Liver (tissue), 9 donors: ENCODE results near the gene CCDC126. TPM values are rescaled to one million over a fixed set of nuclear protein-coding genes. Genes with fewer than 3 reads are reported as not detected.

Source experiments
- DNase-seq: peaks from one replicate; pipeline ENCODE4 v3.0.0-alpha.2; 2017; ENCODE audit warnings: low spot score
- H3K27ac ChIP-seq, 2 donors: one replicate each; pipeline ENCODE4 v1.7.0; 2013; ENCODE audit warnings: inconsistent platforms in 2 of 2, low read length in 2 of 2, control low read depth in 1 of 2, low read depth in 1 of 2, mild to moderate bottlenecking in 1 of 2
- H3K27me3 ChIP-seq, 4 donors: one replicate each; pipeline versions ENCODE4 v1.6.1 to v1.7.0; 2013; ENCODE audit warnings: low read length in 3 of 4, inconsistent platforms in 1 of 4, mild to moderate bottlenecking in 1 of 4, moderate library complexity in 1 of 4; ENCODE audit not compliant: control insufficient read depth in 4 of 4, insufficient read depth in 4 of 4
- H3K36me3 ChIP-seq, 4 donors: one replicate each; pipeline versions ENCODE4 v1.6.1 to v1.7.0; 2013; ENCODE audit warnings: low read length in 3 of 4, mild to moderate bottlenecking in 3 of 4, low read depth in 1 of 4, moderate library complexity in 1 of 4; ENCODE audit not compliant: control insufficient read depth in 4 of 4, insufficient read depth in 3 of 4
- H3K4me1 ChIP-seq, 4 donors: one replicate each; pipeline versions ENCODE4 v1.6.1 to v1.7.0; 2013; ENCODE audit warnings: low read length in 3 of 4, mild to moderate bottlenecking in 3 of 4, moderate library complexity in 1 of 4; ENCODE audit not compliant: control insufficient read depth in 4 of 4, insufficient read depth in 4 of 4
- H3K4me3 ChIP-seq, 3 donors: one replicate each; pipeline versions ENCODE4 v1.6.1 to v1.7.0; 2013; ENCODE audit warnings: low read length in 3 of 3, control low read depth in 1 of 3, low read depth in 1 of 3, mild to moderate bottlenecking in 1 of 3
- H3K9ac ChIP-seq, 2 donors: one replicate each; pipeline ENCODE4 v1.7.0; 2013; ENCODE audit warnings: low read length in 2 of 2, mild to moderate bottlenecking in 2 of 2, moderate library complexity in 2 of 2, control low read depth in 1 of 2, low read depth in 1 of 2
- H3K9me3 ChIP-seq, 4 donors: one replicate each; pipeline versions ENCODE4 v1.6.1 to v1.7.0; 2013; ENCODE audit warnings: low read length in 3 of 4; ENCODE audit not compliant: control insufficient read depth in 4 of 4
- CTCF ChIP-seq: fragments of 150-350 bp; IDR thresholded peaks from 2 replicates; pipeline ENCODE4 v1.5.1; 2017; ENCODE audit warnings: improper control_type of control experiment, low read depth, low read length; ENCODE audit not compliant: missing input control
- EGR1 ChIP-seq, 2 donors: IDR thresholded peaks; 2 replicates each; pipeline ENCODE4 v1.6.1; 2016 to 2018; ENCODE audit warnings: antibody characterized with exemption in 2 of 2, low read depth in 2 of 2
- FOXA1 ChIP-seq: IDR thresholded peaks from 2 replicates; pipeline ENCODE4 v1.6.1; 2016; ENCODE audit warnings: antibody characterized with exemption
- FOXA2 ChIP-seq: IDR thresholded peaks from 2 replicates; pipeline ENCODE4 v1.6.1; 2016; ENCODE audit warnings: antibody characterized with exemption
- GABPA ChIP-seq, 2 donors: IDR thresholded peaks in 1 of 2; conservative IDR thresholded peaks in 1 of 2; 2 replicates each; pipeline ENCODE4 v1.6.1; 2016; ENCODE audit warnings: antibody characterized with exemption in 2 of 2, mild to moderate bottlenecking in 1 of 2, moderate library complexity in 1 of 2
- HNF4A ChIP-seq, 2 donors: conservative IDR thresholded peaks; 2 replicates each; pipeline ENCODE4 v1.6.1; 2016; ENCODE audit warnings: antibody characterized with exemption in 2 of 2, mild to moderate bottlenecking in 2 of 2
- HNF4G ChIP-seq: IDR thresholded peaks from 2 replicates; pipeline ENCODE4 v1.6.1; 2016; ENCODE audit warnings: antibody characterized with exemption
- JUND ChIP-seq, 2 donors: IDR thresholded peaks; 2 replicates each; pipeline ENCODE4 v1.6.1; 2016; ENCODE audit warnings: antibody characterized with exemption in 2 of 2
- NR2F2 ChIP-seq: IDR thresholded peaks from 2 replicates; pipeline ENCODE4 v1.6.1; 2016; ENCODE audit warnings: antibody characterized with exemption
- RAD21 ChIP-seq, 2 donors: IDR thresholded peaks; 2 replicates each; pipeline ENCODE4 v1.6.1; 2016; ENCODE audit warnings: antibody characterized with exemption in 2 of 2, mild to moderate bottlenecking in 2 of 2
- RXRA ChIP-seq, 2 donors: IDR thresholded peaks; 2 replicates each; pipeline ENCODE4 v1.6.1; 2017 to 2018; ENCODE audit warnings: antibody characterized with exemption in 2 of 2, mild to moderate bottlenecking in 1 of 2
- SP1 ChIP-seq: IDR thresholded peaks from 2 replicates; pipeline ENCODE4 v1.6.1; 2018; ENCODE audit warnings: antibody characterized with exemption, mild to moderate bottlenecking
- TAF1 ChIP-seq: conservative IDR thresholded peaks from 2 replicates; pipeline ENCODE4 v1.6.1; 2016; ENCODE audit warnings: antibody characterized with exemption, mild to moderate bottlenecking
- YY1 ChIP-seq: IDR thresholded peaks from 2 replicates; pipeline ENCODE4 v1.6.1; 2016; ENCODE audit warnings: antibody characterized with exemption, mild to moderate bottlenecking
- ZBTB33 ChIP-seq: IDR thresholded peaks from 2 replicates; pipeline ENCODE4 v1.6.1; 2016; ENCODE audit warnings: antibody characterized with exemption
- WGBS: extraction: QIAGEN DNeasy Blood & Tissue Kit; methylation state at CpG from one replicate; pipeline ENCODE4 v1.1.7; 2013; 5-methylcytosine and 5-hydroxymethylcytosine counted together
- polyA plus RNA-seq, 2 donors: library from polyadenylated mRNA; stranded (reverse) in 1 of 2; unstranded in 1 of 2; fragments of 200-250 nt in 1 of 2; fragments of >200 nt in 1 of 2; fragmentation: Nextera tagmentation in 1 of 2; extraction: Ambion mirVana in 1 of 2; gene quantifications; one replicate each; pipeline versions ENCODE4 v1.2.1 to v1.2.3, GENCODE V29; 2013 to 2015
- total RNA-seq, 2 donors: library from RNA; depleted of rRNA; stranded (reverse); fragments of >200 nt; gene quantifications; one replicate each; pipeline ENCODE4 v1.2.3, GENCODE V29; 2014
- TF ChIP-seq, protein P1 (sequence below): IDR thresholded peaks from 2 replicates; pipeline ENCODE4 v1.6.1; 2016; ENCODE audit warnings: antibody characterized with exemption
- TF ChIP-seq, protein P2 (sequence below): IDR thresholded peaks from 2 replicates; pipeline ENCODE4 v1.6.1; 2016; ENCODE audit warnings: antibody characterized with exemption
- TF ChIP-seq, protein P3 (sequence below): IDR thresholded peaks from 2 replicates; pipeline ENCODE4 v1.6.1; 2016; ENCODE audit warnings: antibody characterized with exemption, mild to moderate bottlenecking
- donor health status: healthy.
- donor health status: healthy.
- donor health status: healthy.
- donor health status: healthy.
- donor health status: healthy.

CCDC126 gene
- total and polyA plus RNA-seq, 4 donors: 4.8 to 11.3 (median 7.8) TPM

DNA sequence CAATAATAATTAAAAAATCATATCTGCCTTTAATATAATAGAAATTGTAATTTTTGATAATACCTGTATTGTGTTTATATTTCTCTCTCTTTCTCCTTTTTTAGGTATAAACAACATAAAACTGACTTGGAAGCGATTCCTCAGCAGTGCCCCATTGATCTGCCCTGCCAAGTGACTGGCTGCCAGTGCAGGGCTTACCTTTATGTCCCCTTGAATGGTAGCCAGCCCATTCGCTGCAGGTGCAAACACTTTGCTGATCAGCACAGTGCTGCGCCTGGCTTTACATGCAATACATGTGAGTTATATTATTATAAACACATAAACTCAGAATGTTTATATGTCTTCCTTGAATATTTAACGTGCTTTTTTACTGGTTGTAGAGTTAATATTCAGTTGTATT, 92.0 kb downstream of the CCDC126 start:
- WGBS: 66% methylated on average over 4 of the region's 4 CpGs
- H3K9me3 ChIP-seq: no peaks in the 10 kb centered on the region
- H3K36me3 ChIP-seq: peaks cover 0 to 23% (median 9%) of the 10 kb centered on the region in 4 donors
- no peak for DNase-seq
- no peak overlapping the region for H3K27ac ChIP-seq
- H3K27me3 ChIP-seq: no peaks in the 10 kb centered on the region
- H3K9ac ChIP-seq: no peak overlapping the region
- peaks cover 1 to 8% (median 3%) of the 10 kb centered on the region in 4 donors for H3K4me1 ChIP-seq
- H3K4me3 ChIP-seq: no peak overlapping the region
- TF ChIP-seq CTCF (no peak), RAD21 (IDR thresholded peaks at IDR 0.05) (no peak), RXRA (IDR thresholded peaks at IDR 0.05) (no peak), FOXA2 (no peak), YY1 (no peak), FOXA1 (no peak), ZBTB33 (no peak), GABPA (IDR thresholded peaks at IDR 0.05 in 1 of 2, conservative IDR thresholded peaks at IDR 0.05 in 1 of 2) (no peak)
- TF ChIP-seq, protein P1, sequence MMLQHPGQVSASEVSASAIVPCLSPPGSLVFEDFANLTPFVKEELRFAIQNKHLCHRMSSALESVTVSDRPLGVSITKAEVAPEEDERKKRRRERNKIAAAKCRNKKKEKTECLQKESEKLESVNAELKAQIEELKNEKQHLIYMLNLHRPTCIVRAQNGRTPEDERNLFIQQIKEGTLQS: no peak
- TF ChIP-seq, protein P2, sequence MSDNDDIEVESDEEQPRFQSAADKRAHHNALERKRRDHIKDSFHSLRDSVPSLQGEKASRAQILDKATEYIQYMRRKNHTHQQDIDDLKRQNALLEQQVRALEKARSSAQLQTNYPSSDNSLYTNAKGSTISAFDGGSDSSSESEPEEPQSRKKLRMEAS: no peak

DNA sequence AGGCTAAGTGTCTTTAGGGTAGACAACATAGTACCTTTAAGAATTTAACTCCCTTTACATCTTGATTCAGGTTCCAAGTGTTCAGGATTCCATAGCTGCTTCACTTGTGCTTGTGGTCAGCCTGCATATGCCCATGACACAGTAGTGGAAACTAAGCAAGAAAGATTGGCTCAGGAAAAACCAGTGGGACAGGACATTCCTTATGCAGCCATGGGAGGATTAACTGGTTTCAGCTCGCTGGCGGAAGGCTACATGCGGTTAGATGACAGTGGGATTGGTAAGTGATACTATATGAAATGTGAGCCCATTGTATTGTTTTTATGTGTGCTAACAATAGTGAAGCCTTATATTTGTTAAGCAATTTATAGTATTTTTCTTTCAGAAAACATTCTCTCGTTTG, 94.1 kb downstream of the CCDC126 start:
- Histone ChIP-seq H3K4me3 (no peak overlapping the region), H3K27ac (no peak overlapping the region), H3K9ac (no peak overlapping the region), H3K36me3 (peaks cover 0 to 26% (median 9%) of the 10 kb centered on the region in 4 donors), H3K9me3 (no peaks in the 10 kb centered on the region), H3K4me1 (peaks cover 0 to 8% (median 0%) of the 10 kb centered on the region in 4 donors), H3K27me3 (no peaks in the 10 kb centered on the region)
- DNase-seq: no peak
- WGBS: 95% methylated on average over 4 of the region's 4 CpGs
- TF ChIP-seq NR2F2: no peak
- TF ChIP-seq, protein P1: no peak
- TF ChIP-seq, protein P2: no peak
- no peak for TF ChIP-seq HNF4A (conservative IDR thresholded peaks at IDR 0.05)
- TF ChIP-seq FOXA1: no peak
- no peak for TF ChIP-seq RAD21 (IDR thresholded peaks at IDR 0.05)
- no peak for TF ChIP-seq CTCF
- TF ChIP-seq HNF4G: no peak
- TF ChIP-seq FOXA2: no peak
- no peak for TF ChIP-seq SP1
- TF ChIP-seq ZBTB33: no peak
- TF ChIP-seq, protein P3, sequence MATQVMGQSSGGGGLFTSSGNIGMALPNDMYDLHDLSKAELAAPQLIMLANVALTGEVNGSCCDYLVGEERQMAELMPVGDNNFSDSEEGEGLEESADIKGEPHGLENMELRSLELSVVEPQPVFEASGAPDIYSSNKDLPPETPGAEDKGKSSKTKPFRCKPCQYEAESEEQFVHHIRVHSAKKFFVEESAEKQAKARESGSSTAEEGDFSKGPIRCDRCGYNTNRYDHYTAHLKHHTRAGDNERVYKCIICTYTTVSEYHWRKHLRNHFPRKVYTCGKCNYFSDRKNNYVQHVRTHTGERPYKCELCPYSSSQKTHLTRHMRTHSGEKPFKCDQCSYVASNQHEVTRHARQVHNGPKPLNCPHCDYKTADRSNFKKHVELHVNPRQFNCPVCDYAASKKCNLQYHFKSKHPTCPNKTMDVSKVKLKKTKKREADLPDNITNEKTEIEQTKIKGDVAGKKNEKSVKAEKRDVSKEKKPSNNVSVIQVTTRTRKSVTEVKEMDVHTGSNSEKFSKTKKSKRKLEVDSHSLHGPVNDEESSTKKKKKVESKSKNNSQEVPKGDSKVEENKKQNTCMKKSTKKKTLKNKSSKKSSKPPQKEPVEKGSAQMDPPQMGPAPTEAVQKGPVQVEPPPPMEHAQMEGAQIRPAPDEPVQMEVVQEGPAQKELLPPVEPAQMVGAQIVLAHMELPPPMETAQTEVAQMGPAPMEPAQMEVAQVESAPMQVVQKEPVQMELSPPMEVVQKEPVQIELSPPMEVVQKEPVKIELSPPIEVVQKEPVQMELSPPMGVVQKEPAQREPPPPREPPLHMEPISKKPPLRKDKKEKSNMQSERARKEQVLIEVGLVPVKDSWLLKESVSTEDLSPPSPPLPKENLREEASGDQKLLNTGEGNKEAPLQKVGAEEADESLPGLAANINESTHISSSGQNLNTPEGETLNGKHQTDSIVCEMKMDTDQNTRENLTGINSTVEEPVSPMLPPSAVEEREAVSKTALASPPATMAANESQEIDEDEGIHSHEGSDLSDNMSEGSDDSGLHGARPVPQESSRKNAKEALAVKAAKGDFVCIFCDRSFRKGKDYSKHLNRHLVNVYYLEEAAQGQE: no peak
- TF ChIP-seq EGR1 (IDR thresholded peaks at IDR 0.05; ENCODE audit: low read depth in 2 of 2): no peak
- TF ChIP-seq GABPA (IDR thresholded peaks at IDR 0.05 in 1 of 2, conservative IDR thresholded peaks at IDR 0.05 in 1 of 2): no peak
- TF ChIP-seq TAF1: no peak
- TF ChIP-seq RXRA (IDR thresholded peaks at IDR 0.05): no peak
- no peak for TF ChIP-seq JUND (IDR thresholded peaks at IDR 0.05)
- no peak for TF ChIP-seq YY1
